OCI-LY7 (cell line): ENCODE measurements around the gene FAM25A.

ENCODE experiments used
- CTCF ChIP-seq: fragments of 200-600 bp; sonication (generic); conservative IDR thresholded peaks from 2 replicates; pipeline ENCODE4 v1.5.1; 2014; ENCODE audit warnings: mild to moderate bottlenecking, antibody characterized with exemption, low read length, moderate library complexity, mixed read lengths
- EZH2phosphoT487 ChIP-seq: fragments of 200-600 bp; sonication (generic); IDR thresholded peaks from 2 replicates; pipeline ENCODE4 v1.6.1; 2018; ENCODE audit warnings: low read depth, borderline replicate concordance, mild to moderate bottlenecking, mixed run types, antibody characterized with exemption, low read length, moderate library complexity, mixed read lengths

GRCh38 chr10:87000491-87000890, 19.6 kb upstream of the FAM25A start:
- TF ChIP-seq CTCF (no peak), EZH2phosphoT487 (no peak)
